Measurements from ENCODE around the gene CSNK2A2. TPM values are rescaled to one million over a fixed set of nuclear protein-coding genes. Genes with fewer than 3 reads are reported as not detected.

The CSNK2A2 gene
- total and polyA plus RNA-seq, 8 donors: 55.5 to 84.6 (median 73.8) TPM

- intact Hi-C loops (cut with DNase I): loop anchor here in 1 of 2 donors (10.0 kb wide), 1 partner anchor 100 kb away; the partner anchor contains the start of gene MMP15
- ATAC-seq: no peak
- no peaks in the 10 kb centered on the region for H3K27me3 ChIP-seq
- TF ChIP-seq CTCF (IDR thresholded peaks at IDR 0.05): no peak
- DNase-seq: no peak
- H3K4me3 ChIP-seq: no peak overlapping the region
- no peak overlapping the region for H3K27ac ChIP-seq
- no peaks in the 10 kb centered on the region for H3K36me3 ChIP-seq
- H3K4me1 ChIP-seq: peaks cover 42 to 78% of the 10 kb centered on the region in 2 donors
- no peaks in the 10 kb centered on the region for H3K9me3 ChIP-seq
Measured at GRCh38 chr16:58125041-58125440, 72.9 kb downstream of the CSNK2A2 start.

- H3K4me1 ChIP-seq: peaks cover 44 to 77% of the 10 kb centered on the region in 2 donors
- intact Hi-C loops (cut with DNase I): loop anchor here (5.0 to 10.0 kb wide), 2 partner anchors 100 to 102 kb away; partner anchors contain the start of gene MMP15 (in 1 of the 2)
- DNase-seq (no peak), ATAC-seq (no peak)
- H3K4me3 ChIP-seq: no peak overlapping the region
- H3K27me3 ChIP-seq: no peaks in the 10 kb centered on the region
- peak overlapping the region in 1 of 2 donors; percentile 14 for H3K27ac ChIP-seq
- H3K9me3 ChIP-seq: no peaks in the 10 kb centered on the region
- TF ChIP-seq CTCF (IDR thresholded peaks at IDR 0.05): no peak
- H3K36me3 ChIP-seq: no peaks in the 10 kb centered on the region
Measured at GRCh38 chr16:58124601-58124915, 73.3 kb downstream of the CSNK2A2 start.

- H3K36me3 ChIP-seq: no peaks in the 10 kb centered on the region
- H3K27me3 ChIP-seq: no peaks in the 10 kb centered on the region
- ATAC-seq (no peak), DNase-seq (no peak)
- no peak for TF ChIP-seq CTCF (IDR thresholded peaks at IDR 0.05)
- H3K27ac ChIP-seq: peak overlapping the region in 1 of 2 donors; percentile 14
- intact Hi-C loops (cut with DNase I): loop anchor here (5.0 to 10.0 kb wide), 2 partner anchors 99 to 102 kb away; partner anchors contain the start of gene MMP15 (in 1 of the 2)
- peaks cover 48 to 82% of the 10 kb centered on the region in 2 donors for H3K4me1 ChIP-seq
- H3K4me3 ChIP-seq: no peak overlapping the region
- no peaks in the 10 kb centered on the region for H3K9me3 ChIP-seq
Measured at GRCh38 chr16:58123896-58124600, 73.9 kb downstream of the CSNK2A2 start.

GRCh38 chr16:58121132-58121531 lies 76.8 kb downstream of the CSNK2A2 start:
- peaks cover 35 to 71% of the 10 kb centered on the region in 2 donors for H3K4me1 ChIP-seq
- H3K27me3 ChIP-seq: no peaks in the 10 kb centered on the region
- intact Hi-C loops (cut with DNase I): loop anchor here (5.0 to 10.0 kb wide), 2 partner anchors 96 to 99 kb away; partner anchors contain the start of gene MMP15 (in 1 of the 2)
- no peak for DNase-seq
- peaks cover 0 to 5% of the 10 kb centered on the region in 2 donors for H3K36me3 ChIP-seq
- no peak overlapping the region for H3K4me3 ChIP-seq
- no peak overlapping the region for H3K27ac ChIP-seq
- no peak for ATAC-seq
- no peaks in the 10 kb centered on the region for H3K9me3 ChIP-seq
- TF ChIP-seq CTCF (IDR thresholded peaks at IDR 0.05): no peak

GRCh38 chr16:58120234-58120633 lies 77.7 kb downstream of the CSNK2A2 start:
- TF ChIP-seq CTCF (IDR thresholded peaks at IDR 0.05): no peak
- no peak for ATAC-seq
- H3K9me3 ChIP-seq: no peaks in the 10 kb centered on the region
- intact Hi-C loops (cut with DNase I): loop anchor here (5.0 to 10.0 kb wide), 2 partner anchors 95 to 98 kb away; partner anchors contain the start of gene MMP15 (in 1 of the 2)
- H3K36me3 ChIP-seq: peaks cover 0 to 14% of the 10 kb centered on the region in 2 donors
- DNase-seq: no peak
- H3K27me3 ChIP-seq: no peaks in the 10 kb centered on the region
- peaks cover 33 to 66% of the 10 kb centered on the region in 2 donors for H3K4me1 ChIP-seq
- H3K27ac ChIP-seq: no peak overlapping the region
- no peak overlapping the region for H3K4me3 ChIP-seq
